ENCODE data around the gene SARNP. TPM values are rescaled to one million over a fixed set of nuclear protein-coding genes. Genes with fewer than 3 reads are reported as not detected.
"Not testable (repeated sequence)": the region's sequence is repeated elsewhere in the genome, so short reads cannot be mapped to it uniquely, and the experiment has no call there.

The SARNP gene
- total RNA-seq = 54.0 TPM

- peak; percentile 99 for ATAC-seq
Measured at GRCh38 chr12:55817345-55818139, at the start of gene SARNP, which contains the start of gene ORMDL2. Gene SARNP, minus strand, starts transcription at chr12:55817724. Its CDS starts 23 bp downstream, at chr12:55817701. Gene ORMDL2, plus strand, starts transcription at chr12:55818041. Its CDS starts 959 bp downstream, at chr12:55819000.

GRCh38 chr12:55866454-55867004 lies 49.0 kb upstream of the SARNP start:
- ATAC-seq; DNase-seq (ENCODE audit: low spot score); intact Hi-C loops (cut with DNase I): not testable (repeated sequence)

More at GRCh38 chr12:55817345-55818139, at the start of gene SARNP, which contains the start of gene ORMDL2:
- intact Hi-C loops (cut with DNase I) = loop anchor here (5.0 kb wide), 1 partner anchor 115 kb away; the partner anchor contains the start of gene DGKA
- DNase-seq (ENCODE audit: low spot score) = peak; percentile 96

- ATAC-seq (no peak), DNase-seq (ENCODE audit: low spot score) (no peak)
- intact Hi-C loops (cut with DNase I) = no loop called here
Measured at GRCh38 chr12:55865327-55865726, 47.8 kb upstream of the SARNP start.

- DNase-seq (ENCODE audit: low spot score); intact Hi-C loops (cut with DNase I); ATAC-seq: not testable (repeated sequence)
Measured at GRCh38 chr12:55862931-55863330, 45.4 kb upstream of the SARNP start.

- ATAC-seq (no peak), DNase-seq (ENCODE audit: low spot score) (no peak)
- intact Hi-C loops (cut with DNase I) = no loop called here
Measured at GRCh38 chr12:55862286-55862685, 44.8 kb upstream of the SARNP start.

GRCh38 chr12:55861871-55862270 lies 44.3 kb upstream of the SARNP start:
- ATAC-seq (no peak), DNase-seq (ENCODE audit: low spot score) (no peak)
- intact Hi-C loops (cut with DNase I) = no loop called here

GRCh38 chr12:55861396-55861795 lies 43.9 kb upstream of the SARNP start:
- intact Hi-C loops (cut with DNase I) = no loop called here
- DNase-seq (ENCODE audit: low spot score) (no peak), ATAC-seq (no peak)

- DNase-seq (ENCODE audit: low spot score) (no peak), ATAC-seq (no peak)
- intact Hi-C loops (cut with DNase I) = no loop called here
Measured at GRCh38 chr12:55852740-55853139, 35.2 kb upstream of the SARNP start.

GRCh38 chr12:55850893-55851292 lies 33.4 kb upstream of the SARNP start:
- ATAC-seq = no peak
- intact Hi-C loops (cut with DNase I) = no loop called here
- DNase-seq (ENCODE audit: low spot score) = no peak

- intact Hi-C loops (cut with DNase I) = no loop called here
- no peak for ATAC-seq
- DNase-seq (ENCODE audit: low spot score) = no peak
Measured at GRCh38 chr12:55850401-55850800, 32.9 kb upstream of the SARNP start.

GRCh38 chr12:55849616-55850343 lies 32.3 kb upstream of the SARNP start:
- DNase-seq (ENCODE audit: low spot score) (no peak), ATAC-seq (no peak)
- intact Hi-C loops (cut with DNase I) = no loop called here

- intact Hi-C loops (cut with DNase I) = no loop called here
- ATAC-seq = peak; percentile 97
- DNase-seq (ENCODE audit: low spot score) = peak; percentile 90
Measured at GRCh38 chr12:55847603-55848291, 30.2 kb upstream of the SARNP start.

GRCh38 chr12:55847033-55847432 lies 29.5 kb upstream of the SARNP start:
- peak; percentile 11 for ATAC-seq
- DNase-seq (ENCODE audit: low spot score) = no peak
- intact Hi-C loops (cut with DNase I) = no loop called here

GRCh38 chr12:55845785-55846496 lies 28.4 kb upstream of the SARNP start:
- DNase-seq (ENCODE audit: low spot score) (peak; percentile 42), ATAC-seq (no peak)
- intact Hi-C loops (cut with DNase I) = no loop called here

- intact Hi-C loops (cut with DNase I) = no loop called here
- ATAC-seq (no peak), DNase-seq (ENCODE audit: low spot score) (peak; percentile 50)
Measured at GRCh38 chr12:55845361-55845760, 27.8 kb upstream of the SARNP start.

GRCh38 chr12:55844961-55845360 lies 27.4 kb upstream of the SARNP start:
- ATAC-seq (no peak), DNase-seq (ENCODE audit: low spot score) (no peak)
- intact Hi-C loops (cut with DNase I) = no loop called here

- intact Hi-C loops (cut with DNase I) = no loop called here
- DNase-seq (ENCODE audit: low spot score) (peak; percentile 47), ATAC-seq (no peak)
Measured at GRCh38 chr12:55843431-55843830, 25.9 kb upstream of the SARNP start.

GRCh38 chr12:55842681-55843429 lies 25.3 kb upstream of the SARNP start, which contains the start of gene MMP19:
Gene MMP19, minus strand, starts transcription at chr12:55842936. Its CDS starts 106 bp downstream, at chr12:55842830.
- ATAC-seq (peak; percentile 68), DNase-seq (ENCODE audit: low spot score) (peak; percentile 21)
- intact Hi-C loops (cut with DNase I) = no loop called here
